SK-N-SH treated with all-trans-retinoic acid at 6 μM for 48 hours (cell line): Measurements from ENCODE around the gene ZMYND11.

Source experiments
- BACH2 ChIP-seq: fragments of 250-450 bp; sonication (Bioruptor Pico); IDR thresholded peaks from 2 replicates; pipeline ENCODE4 v1.9.0; 2021; ENCODE audit warnings: mild to moderate bottlenecking, borderline replicate concordance
- GLIS3 ChIP-seq: fragments of 250-450 bp; sonication (Bioruptor Pico); IDR thresholded peaks from 2 replicates; pipeline ENCODE4 v1.5.0; 2020; ENCODE audit warnings: mild to moderate bottlenecking, moderate library complexity
- POU6F1 ChIP-seq: fragments of 250-450 bp; sonication (Bioruptor Pico); IDR thresholded peaks from 2 replicates; pipeline ENCODE4 v1.8.0; 2021; ENCODE audit warnings: low read depth, mild to moderate bottlenecking, moderate library complexity, borderline replicate concordance
- RARB ChIP-seq: fragments of 250-450 bp; sonication (Bioruptor Pico); IDR thresholded peaks from 2 replicates; pipeline ENCODE4 v1.8.0; 2021; ENCODE audit warnings: mild to moderate bottlenecking, moderate library complexity
- TSHZ2 ChIP-seq: fragments of 250-450 bp; sonication (Bioruptor Pico); IDR thresholded peaks from 2 replicates; pipeline ENCODE4 v1.5.0; 2020; ENCODE audit warnings: mild to moderate bottlenecking, moderate library complexity
- ZFP30 ChIP-seq: fragments of 450-650 bp; formaldehyde crosslinking; IDR thresholded peaks from 2 replicates; pipeline ENCODE4 v1.5.0; 2022; ENCODE audit warnings: mild to moderate bottlenecking, moderate library complexity
- TF ChIP-seq, protein P1 (sequence below): fragments of 250-450 bp; sonication (Bioruptor Pico); IDR thresholded peaks from 2 replicates; pipeline ENCODE4 v1.8.0; 2020; ENCODE audit warnings: mild to moderate bottlenecking, moderate library complexity, borderline replicate concordance

DNA sequence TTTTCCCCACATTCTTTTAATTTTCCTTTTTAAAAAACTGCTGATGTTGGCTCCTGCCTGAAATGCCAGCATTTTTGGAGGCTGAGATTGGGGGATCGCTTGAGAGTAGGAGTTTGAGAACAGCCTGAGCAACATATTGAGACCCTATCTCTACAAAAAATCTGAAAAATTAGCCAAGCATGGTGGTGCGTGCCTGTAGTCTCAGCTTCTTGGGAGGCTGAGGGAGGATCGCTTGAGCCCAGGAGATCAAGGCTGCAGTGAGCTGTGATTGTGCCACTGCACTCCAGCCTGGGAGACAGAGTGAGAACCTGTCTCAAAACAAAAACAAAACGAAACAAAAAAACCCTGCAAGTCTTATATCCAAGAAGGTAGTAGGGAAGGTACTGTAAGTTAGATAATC, 51.7 kb downstream of the ZMYND11 start:
- TF ChIP-seq ZFP30 (CRISPR knock-in tag), result no peak
- no peak for TF ChIP-seq POU6F1 (CRISPR knock-in tag)
- no peak for TF ChIP-seq BACH2
- no peak for TF ChIP-seq TSHZ2 (CRISPR knock-in tag)
- TF ChIP-seq, protein P1, sequence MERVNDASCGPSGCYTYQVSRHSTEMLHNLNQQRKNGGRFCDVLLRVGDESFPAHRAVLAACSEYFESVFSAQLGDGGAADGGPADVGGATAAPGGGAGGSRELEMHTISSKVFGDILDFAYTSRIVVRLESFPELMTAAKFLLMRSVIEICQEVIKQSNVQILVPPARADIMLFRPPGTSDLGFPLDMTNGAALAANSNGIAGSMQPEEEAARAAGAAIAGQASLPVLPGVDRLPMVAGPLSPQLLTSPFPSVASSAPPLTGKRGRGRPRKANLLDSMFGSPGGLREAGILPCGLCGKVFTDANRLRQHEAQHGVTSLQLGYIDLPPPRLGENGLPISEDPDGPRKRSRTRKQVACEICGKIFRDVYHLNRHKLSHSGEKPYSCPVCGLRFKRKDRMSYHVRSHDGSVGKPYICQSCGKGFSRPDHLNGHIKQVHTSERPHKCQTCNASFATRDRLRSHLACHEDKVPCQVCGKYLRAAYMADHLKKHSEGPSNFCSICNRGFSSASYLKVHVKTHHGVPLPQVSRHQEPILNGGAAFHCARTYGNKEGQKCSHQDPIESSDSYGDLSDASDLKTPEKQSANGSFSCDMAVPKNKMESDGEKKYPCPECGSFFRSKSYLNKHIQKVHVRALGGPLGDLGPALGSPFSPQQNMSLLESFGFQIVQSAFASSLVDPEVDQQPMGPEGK (CRISPR knock-in tag), result no peak
- no peak for TF ChIP-seq RARB (CRISPR knock-in tag)
- no peak for TF ChIP-seq GLIS3 (CRISPR knock-in tag)
